Dedifferentiated amniotic fluid mesenchymal stem cell (primary cell): Measurements from ENCODE around the gene HAUS6.
A peak's percentile ranks its signal among the peaks of the same experiment; 100 is the strongest.
"Not testable (repeated sequence)": the region's sequence is repeated elsewhere in the genome, so short reads cannot be mapped to it uniquely, and the experiment has no call there.

Source experiments
- DNase-seq: peaks from one replicate; pipeline ENCODE4 v3.0.0-alpha.2; 2016; ENCODE audit errors: extremely low spot score

The HAUS6 gene

GRCh38 chr9:19117039-19117716 lies 14.5 kb upstream of the HAUS6 start:
- no peak for DNase-seq

- no peak for DNase-seq
These were observed 13.5 kb upstream of the HAUS6 start for GRCh38 chr9:19116107-19116790.

- no peak for DNase-seq
These were observed 12.1 kb upstream of the HAUS6 start for GRCh38 chr9:19114680-19115270.

GRCh38 chr9:19113964-19114679 lies 11.4 kb upstream of the HAUS6 start:
- no peak for DNase-seq

GRCh38 chr9:19113064-19113611 lies 10.4 kb upstream of the HAUS6 start:
- not testable (repeated sequence) for DNase-seq

- no peak for DNase-seq
These were observed 5.3 kb upstream of the HAUS6 start for GRCh38 chr9:19108038-19108437.

GRCh38 chr9:19104515-19105282 lies 2.0 kb upstream of the HAUS6 start:
- DNase-seq, result no peak

GRCh38 chr9:19102181-19102630 lies 498 bp downstream of the HAUS6 start:
- no peak for DNase-seq

GRCh38 chr9:19101203-19101602 lies 1.5 kb downstream of the HAUS6 start:
- DNase-seq, result no peak

- DNase-seq, result not testable (repeated sequence)
These were observed 5.3 kb downstream of the HAUS6 start for GRCh38 chr9:19097431-19097830.

GRCh38 chr9:19087106-19088000 lies 15.4 kb downstream of the HAUS6 start:
- DNase-seq, result no peak

GRCh38 chr9:19085295-19085694 lies 17.4 kb downstream of the HAUS6 start:
- DNase-seq, result no peak

GRCh38 chr9:19074836-19075235 lies 27.9 kb downstream of the HAUS6 start:
- no peak for DNase-seq

- no peak for DNase-seq
These were observed 28.5 kb downstream of the HAUS6 start for GRCh38 chr9:19074229-19074628.

GRCh38 chr9:19057033-19057432 lies 45.7 kb downstream of the HAUS6 start:
- DNase-seq, result no peak

GRCh38 chr9:19050637-19051591 lies 51.8 kb downstream of the HAUS6 start:
- DNase-seq, result no peak

GRCh38 chr9:19049917-19050636 lies 52.6 kb downstream of the HAUS6 start:
- peak; percentile 19 for DNase-seq
